Stimulated activated CD8-positive, alpha-beta memory T cell treated with anti-CD3 and anti-CD28 coated beads, Interleukin-12 subunit alpha, Interleukin-12 subunit beta, amount 100 ng/mL, for 1 hour (primary cell): ENCODE measurements around the gene SFI1.
"Not testable (repeated sequence)": the region's sequence is repeated elsewhere in the genome, so short reads cannot be mapped to it uniquely, and the experiment has no call there.

ENCODE experiments used
- DNase-seq: peaks from one replicate; pipeline ENCODE4 v3.0.0-alpha.2; 2020; ENCODE audit warnings: low read depth

The SFI1 gene

GRCh38 chr22:31588970-31589675, 92.8 kb downstream of the SFI1 start:
- no peak for DNase-seq

- not testable (repeated sequence) for DNase-seq
Measured at GRCh38 chr22:31590161-31590560, 93.8 kb downstream of the SFI1 start.

- no peak for DNase-seq
Measured at GRCh38 chr22:31595271-31595670, 98.9 kb downstream of the SFI1 start.

GRCh38 chr22:31602259-31602952, 106.1 kb downstream of the SFI1 start:
- no peak for DNase-seq

GRCh38 chr22:31603081-31603525, 106.8 kb downstream of the SFI1 start:
- DNase-seq: no peak

- no peak for DNase-seq
Measured at GRCh38 chr22:31603574-31603973, 107.2 kb downstream of the SFI1 start.

GRCh38 chr22:31604137-31604705, 107.9 kb downstream of the SFI1 start:
- DNase-seq: no peak

- no peak for DNase-seq
Measured at GRCh38 chr22:31604746-31605705, 108.7 kb downstream of the SFI1 start.

- DNase-seq: no peak
Measured at GRCh38 chr22:31605851-31606585, 109.7 kb downstream of the SFI1 start.

- DNase-seq: no peak
Measured at GRCh38 chr22:31607696-31608095, 111.4 kb downstream of the SFI1 start.

GRCh38 chr22:31609716-31610115, 113.4 kb downstream of the SFI1 start:
- DNase-seq: no peak

GRCh38 chr22:31610611-31611010, 114.3 kb downstream of the SFI1 start:
- DNase-seq: no peak

- no peak for DNase-seq
Measured at GRCh38 chr22:31611061-31611760, 114.9 kb downstream of the SFI1 start.

GRCh38 chr22:31612891-31613285, 116.6 kb downstream of the SFI1 start:
- no peak for DNase-seq

- DNase-seq: no peak
Measured at GRCh38 chr22:31613286-31613903, 117.1 kb downstream of the SFI1 start.

GRCh38 chr22:31613904-31614296, 117.6 kb downstream of the SFI1 start:
- no peak for DNase-seq

GRCh38 chr22:31614781-31615490, 118.6 kb downstream of the SFI1 start:
- no peak for DNase-seq

GRCh38 chr22:31615491-31615860, 119.1 kb downstream of the SFI1 start:
- no peak for DNase-seq

GRCh38 chr22:31615940-31616314, 119.6 kb downstream of the SFI1 start:
- DNase-seq: no peak
